Measurements from ENCODE around the gene LAS1L.
A peak's percentile ranks its signal among the peaks of the same experiment; 100 is the strongest.
"Not testable (repeated sequence)": the region's sequence is repeated elsewhere in the genome, so short reads cannot be mapped to it uniquely, and the experiment has no call there.

LAS1L gene

DNA sequence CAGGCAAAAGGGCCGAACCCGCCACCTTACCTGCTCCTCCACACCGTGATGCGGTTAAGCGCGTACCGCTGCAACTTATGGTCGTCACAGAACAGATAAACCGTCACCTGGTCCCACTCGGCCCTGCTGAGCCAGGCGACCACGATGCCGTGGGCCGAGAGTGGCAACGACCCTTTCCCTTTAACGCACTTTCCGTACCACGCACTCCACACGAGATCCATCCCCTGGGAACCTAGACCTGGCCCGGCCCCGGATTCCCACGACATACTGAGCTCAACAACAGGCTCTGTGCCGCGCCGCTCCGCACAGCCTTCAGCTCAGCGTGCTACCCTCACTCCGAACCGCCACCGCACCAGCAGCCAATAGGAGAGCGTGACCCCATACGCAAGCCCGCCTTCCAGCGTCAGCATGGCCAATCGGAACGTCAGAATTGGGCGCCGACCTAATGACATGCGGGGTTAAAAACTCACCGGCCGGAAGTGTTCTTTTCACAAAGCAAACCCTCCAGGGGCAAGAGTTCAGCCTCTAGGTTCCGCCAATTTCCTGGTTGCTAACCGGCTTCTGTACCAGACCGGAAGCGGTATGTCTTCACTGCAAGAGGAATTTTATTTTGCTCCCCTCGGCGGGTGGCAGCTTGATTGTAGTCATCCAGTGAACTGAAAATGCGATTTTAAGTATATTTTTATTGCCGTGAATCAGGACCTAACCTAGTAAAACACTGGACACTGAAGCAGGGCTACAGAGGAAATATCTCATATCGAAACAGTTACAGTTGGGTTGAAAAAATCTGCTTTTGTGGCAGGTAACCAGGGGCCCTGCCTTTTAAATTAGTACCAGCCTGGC lies at the start of gene LAS1L:
Gene LAS1L (minus strand): TSS at position 338 of the 843 bp plus-strand sequence. CDS start 72 bp downstream, at position 266.
- DNase-seq (ENCODE audit: low read depth) = peak; percentile 80

DNA sequence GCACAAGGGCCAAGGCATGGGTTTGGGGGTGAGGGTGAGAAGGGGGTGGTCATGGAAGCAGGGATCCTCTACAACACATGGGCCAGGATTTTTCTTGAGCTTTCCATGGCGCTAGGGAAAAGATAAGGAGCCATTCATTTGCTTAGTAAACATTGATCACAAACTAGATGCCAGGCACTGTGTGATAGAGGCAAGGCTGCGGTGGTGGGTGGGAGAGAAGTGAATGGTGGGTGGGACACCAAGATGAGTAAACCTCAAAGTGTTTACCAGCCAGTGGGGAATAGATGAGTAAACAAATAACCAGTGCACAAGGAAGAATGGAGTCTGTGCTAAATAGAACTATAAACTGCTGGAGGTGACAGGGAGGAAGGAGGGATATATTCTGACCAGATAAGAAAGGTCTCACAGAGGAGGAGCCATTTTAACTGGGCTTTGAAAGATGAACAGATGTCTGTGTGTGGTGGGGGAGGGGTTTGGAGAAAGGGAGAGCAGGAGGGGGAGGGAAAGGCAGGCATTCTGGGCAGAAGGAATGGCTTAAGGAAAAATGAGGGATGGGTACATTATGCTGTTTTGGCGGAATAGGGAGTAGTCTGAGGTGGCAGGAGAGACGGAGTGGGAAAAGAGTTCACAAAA lies 48.0 kb upstream of the LAS1L start:
- no peak for DNase-seq (ENCODE audit: low read depth)

DNA sequence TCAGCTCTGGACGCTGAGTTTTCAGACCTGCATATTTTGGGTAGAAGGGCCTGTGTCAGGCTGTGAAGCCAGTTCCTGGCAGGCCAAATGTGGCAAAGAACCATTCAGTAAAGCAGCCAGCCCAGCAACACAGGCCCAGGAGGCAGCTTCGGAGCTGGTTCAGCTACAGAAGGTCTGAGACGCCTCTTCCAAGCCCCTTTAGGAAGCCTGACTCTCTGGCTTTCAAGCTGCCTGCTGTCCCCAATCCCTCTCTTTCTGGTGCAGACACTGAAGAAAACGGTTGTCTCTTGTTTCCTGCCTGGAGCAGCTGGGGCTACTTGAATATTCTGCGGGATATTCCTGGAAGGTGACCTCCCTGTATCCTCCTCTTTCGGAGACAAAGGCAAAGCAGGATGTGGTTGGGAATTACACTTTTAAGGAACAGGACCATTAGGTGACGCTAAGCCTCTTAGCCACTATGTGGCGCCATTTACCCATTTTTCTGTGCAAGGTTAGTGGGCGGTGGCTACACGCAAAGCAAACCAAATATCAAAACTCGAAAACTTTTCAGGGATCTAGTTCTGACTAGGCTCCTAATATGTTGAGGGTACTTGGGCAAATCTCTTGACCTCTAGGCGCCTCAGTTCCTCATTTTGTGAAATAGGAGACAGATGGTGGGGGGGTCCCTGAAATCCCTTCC lies 47.2 kb upstream of the LAS1L start:
- DNase-seq (ENCODE audit: low read depth) = peak; percentile 35

DNA sequence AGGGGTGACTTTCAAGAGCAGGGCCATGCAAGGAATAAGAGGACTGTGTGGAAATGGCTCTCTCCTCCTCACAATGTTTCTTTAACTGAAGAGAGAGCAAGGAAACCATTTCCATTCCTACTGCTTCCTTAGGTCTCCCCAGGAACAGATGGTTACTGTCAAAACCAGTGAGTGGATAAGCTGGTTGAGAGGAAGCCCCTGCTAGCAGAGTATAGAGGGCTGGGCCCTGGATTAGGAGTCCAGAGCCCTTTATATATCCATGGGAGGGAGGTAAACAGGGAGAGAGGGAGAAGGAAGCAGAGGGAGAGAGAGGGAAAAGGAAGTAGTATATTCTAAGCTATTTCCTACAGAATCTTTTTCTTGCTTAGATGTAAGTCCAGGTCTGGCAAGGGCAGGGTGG lies 43.8 kb upstream of the LAS1L start:
- no peak for DNase-seq (ENCODE audit: low read depth)

DNA sequence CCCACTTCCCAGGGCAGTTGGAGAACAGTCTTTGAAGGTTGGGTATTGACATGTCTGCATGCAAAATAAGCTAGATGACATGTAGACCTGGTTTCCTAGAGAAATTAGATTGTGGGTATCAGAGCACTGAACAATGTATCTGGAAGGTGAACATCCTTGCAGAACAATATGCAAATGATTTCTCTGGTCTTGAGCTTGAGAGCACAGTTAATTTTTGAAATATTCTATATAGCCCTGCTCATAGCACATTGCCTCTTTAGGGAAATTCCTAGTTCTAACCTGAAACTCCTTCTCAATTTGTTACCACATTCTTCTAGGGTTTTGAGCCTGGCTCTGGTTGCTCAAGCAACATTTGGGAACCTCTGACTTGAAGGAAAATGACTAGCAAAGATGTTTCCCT lies 41.6 kb upstream of the LAS1L start:
- no peak for DNase-seq (ENCODE audit: low read depth)

DNA sequence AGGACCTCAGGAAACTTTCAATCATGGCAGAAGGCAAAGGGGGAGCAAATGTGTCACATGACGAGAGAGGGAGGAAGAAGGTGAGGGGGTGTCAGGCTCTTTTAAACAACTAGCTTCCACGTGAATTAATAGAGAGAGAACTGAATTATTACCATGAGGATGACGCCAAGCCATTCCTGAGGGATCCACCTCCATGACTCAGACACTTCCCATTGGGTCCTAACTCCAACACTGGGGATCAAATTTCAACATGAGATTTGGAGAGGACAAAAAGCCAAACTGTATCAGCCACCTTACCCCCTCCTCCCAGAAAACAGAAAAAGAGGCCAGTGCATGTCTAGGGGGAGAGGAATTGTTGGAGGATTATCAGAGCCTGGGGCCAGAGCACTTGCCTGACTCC lies 40.4 kb upstream of the LAS1L start:
- DNase-seq (ENCODE audit: low read depth) = no peak

DNA sequence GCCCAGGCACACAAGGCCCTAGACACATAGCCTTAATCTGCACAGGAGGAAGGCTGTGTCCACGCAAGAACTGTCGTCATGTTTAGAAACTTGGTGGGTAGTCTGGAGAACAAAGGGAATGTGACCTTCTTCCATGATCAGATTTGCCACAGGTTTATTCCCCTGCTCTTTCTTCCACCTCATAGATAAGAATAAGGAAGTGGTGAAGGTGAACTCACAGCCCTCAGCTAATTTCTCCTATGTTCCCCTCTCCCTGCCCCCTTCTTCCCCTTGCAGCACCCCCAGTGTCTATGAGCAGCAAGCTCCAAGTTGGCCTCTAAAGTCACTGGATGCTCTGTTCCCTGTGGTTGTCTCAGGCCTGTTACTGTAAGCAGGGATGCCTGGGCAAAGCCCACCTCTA lies 39.8 kb upstream of the LAS1L start:
- DNase-seq (ENCODE audit: low read depth) = no peak

DNA sequence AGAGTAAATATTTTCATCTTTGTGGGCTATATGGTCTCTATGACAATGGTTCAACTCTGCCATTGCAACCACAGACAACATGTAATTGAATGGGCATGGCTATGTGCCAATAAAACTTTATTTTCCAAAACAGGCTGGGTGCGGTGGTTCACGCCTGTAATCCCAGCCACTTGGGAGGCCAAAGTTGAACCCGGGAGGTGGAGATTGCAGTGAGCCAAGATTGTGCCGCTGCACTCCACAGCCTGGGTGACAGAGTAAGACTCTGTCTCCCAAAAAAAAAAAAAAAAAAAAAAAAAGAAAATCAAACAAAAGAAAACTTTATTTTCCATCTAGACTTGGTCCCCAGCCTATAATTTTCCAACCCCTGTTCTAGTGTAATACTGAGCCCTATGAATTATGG lies 38.4 kb upstream of the LAS1L start:
- DNase-seq (ENCODE audit: low read depth) = no peak

DNA sequence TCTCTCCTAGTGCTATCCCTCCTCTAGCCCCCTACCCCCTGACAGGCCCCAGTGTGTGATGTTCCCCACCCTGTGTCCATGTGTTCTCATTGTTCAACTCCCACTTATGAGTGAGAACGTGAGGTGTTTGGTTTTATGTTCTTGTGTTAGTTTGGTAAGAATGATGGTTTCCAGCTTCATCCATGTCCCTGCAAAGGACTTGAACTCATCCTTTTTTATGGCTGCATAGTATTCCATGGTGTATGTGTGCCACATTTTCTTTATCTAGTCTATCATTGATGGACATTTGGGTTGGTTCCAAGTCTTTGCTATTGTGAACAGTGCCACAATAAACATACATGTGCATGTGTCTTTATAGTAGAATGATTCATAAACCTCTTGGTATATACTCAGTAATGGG lies 28.3 kb upstream of the LAS1L start:
- DNase-seq (ENCODE audit: low read depth) = not testable (repeated sequence)

DNA sequence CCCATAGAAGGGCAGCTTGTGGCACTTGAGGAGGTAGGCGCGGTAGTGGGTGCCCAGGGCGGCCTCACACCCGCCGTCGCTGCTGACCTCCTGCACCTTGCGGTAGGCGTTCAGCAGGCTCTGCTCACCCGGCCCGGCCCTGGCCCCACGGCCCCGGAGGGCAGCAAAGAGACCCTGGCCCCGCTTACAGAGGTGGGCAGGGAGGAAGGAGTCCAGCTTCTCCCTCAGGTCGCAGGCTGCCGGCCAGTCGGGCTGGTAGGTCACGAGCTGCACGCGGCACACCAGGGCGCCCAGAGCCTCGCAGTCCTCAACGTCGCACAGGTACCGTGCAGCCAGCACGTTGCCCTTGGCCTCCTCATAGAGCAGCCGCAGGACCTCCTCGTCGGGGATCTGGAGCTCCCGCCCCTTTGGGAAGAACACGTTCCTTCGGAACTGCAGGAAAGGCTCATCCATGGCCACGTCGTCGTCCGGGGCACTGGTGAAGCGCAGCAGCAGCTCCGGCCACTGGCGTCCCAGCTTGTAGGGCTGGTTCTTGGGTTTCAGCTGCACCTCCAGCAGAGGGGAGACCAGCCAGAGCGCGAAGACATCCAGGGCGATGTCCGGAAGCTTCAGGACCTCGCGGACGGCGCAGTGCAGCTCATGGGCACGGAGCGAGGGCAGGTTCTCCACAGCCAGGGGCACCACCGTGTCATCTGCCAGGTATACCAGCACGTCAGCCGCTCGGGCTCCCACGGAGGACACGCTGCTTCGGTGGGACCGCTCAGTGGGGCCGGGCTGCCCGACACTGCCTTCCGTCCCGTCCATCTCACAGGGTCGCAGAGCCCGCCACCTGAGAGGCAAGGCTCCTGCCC lies 17.1 kb upstream of the LAS1L start:
- DNase-seq (ENCODE audit: low read depth) = no peak

DNA sequence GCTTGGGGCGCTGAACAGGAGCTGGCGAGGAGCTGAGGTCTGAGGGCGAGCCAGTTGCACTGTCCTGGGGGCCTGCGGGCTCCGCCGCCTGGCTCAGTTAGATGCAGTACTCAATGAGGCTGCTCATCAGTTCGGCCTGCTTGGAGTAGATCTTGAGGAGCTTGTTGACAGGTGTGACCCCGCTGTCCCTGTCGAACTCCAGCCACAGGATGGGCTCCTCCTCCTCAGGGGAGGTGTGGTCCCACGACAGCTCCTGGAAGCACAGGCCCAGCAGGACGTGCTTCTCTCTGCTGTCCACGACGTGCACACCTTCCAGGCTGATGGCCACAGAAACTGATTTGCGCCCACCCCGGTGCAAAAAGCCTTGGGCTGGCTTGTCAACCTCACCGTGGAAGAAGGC lies 16.5 kb upstream of the LAS1L start:
- DNase-seq (ENCODE audit: low read depth) = no peak

DNA sequence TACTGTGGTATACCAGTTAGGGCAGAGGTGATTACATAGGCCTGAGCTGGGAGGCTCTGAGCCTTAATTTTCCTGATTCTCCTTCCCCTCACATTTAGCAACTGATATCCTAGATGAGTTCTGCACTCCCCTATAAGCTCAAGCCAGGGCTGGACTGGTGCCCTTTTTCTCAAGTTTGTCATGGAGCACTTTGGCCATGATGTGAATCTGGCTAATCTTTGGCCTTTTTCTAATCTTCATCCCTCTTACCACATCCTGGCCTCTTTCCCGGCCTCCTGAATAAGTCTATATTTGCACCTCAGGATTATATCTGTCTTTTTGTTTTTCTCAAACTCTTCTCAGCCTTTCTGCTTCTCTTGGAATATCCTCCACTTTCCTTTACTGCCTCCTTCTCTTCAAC lies 10.9 kb upstream of the LAS1L start:
- DNase-seq (ENCODE audit: low read depth) = no peak

DNA sequence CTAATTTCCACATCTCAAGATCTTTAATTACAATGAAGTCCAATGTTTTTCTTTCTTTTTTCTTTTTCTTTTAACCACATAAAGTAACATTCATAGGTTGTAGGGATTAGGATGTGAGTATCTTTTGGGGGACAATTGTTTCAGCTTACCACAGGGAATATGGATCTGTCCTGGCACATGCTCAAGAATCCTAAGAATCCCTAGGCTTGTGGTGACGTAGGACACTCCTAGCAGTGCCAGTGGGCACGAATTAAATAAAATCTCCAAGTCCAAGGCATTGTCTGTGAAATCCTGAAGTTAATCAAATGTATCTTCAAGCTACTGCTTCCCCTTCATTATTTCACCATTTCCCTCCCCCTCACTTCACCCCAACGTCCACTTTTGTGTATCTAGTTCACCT lies 2.6 kb upstream of the LAS1L start:
- DNase-seq (ENCODE audit: low read depth) = no peak

DNA sequence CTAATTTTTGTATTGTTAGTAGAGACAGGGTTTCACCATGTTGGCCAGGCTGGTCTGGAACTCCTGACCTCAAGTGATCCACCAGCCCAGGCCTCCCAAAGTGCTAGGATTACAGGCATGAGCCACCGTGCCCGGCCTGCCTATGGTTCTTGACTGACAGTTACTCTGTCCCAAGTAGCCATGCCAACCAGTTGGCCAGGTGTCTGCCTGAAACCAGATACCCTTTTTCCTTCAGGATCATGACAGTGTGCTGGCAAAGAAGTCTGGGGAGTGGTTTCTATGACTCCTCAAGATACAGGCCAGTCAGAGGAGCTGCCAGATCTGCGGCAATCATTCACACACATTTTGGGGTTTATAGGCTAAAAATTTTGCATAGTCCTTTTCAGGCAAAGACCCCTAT lies 1.7 kb upstream of the LAS1L start:
- DNase-seq (ENCODE audit: low read depth) = no peak

DNA sequence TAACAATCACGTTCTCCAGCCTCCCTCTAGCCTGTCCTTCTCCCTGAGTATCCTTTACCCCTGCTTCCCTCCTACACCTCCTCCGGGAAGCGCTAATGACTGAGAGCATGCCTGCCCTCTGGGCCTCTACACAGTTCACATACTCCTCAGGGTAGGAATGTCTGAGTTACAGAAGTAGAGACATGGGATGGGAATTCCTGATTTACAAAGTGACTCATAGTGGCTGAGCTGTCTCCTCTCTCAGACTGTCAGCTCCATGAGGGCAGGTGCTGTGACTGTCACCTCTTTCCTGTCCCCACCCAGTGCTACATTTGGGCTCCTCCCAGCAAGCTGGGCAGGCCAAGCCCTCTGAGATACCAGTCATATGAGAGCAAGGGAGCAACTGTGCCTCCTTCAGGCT lies 2.6 kb downstream of the LAS1L start:
- DNase-seq (ENCODE audit: low read depth) = no peak

DNA sequence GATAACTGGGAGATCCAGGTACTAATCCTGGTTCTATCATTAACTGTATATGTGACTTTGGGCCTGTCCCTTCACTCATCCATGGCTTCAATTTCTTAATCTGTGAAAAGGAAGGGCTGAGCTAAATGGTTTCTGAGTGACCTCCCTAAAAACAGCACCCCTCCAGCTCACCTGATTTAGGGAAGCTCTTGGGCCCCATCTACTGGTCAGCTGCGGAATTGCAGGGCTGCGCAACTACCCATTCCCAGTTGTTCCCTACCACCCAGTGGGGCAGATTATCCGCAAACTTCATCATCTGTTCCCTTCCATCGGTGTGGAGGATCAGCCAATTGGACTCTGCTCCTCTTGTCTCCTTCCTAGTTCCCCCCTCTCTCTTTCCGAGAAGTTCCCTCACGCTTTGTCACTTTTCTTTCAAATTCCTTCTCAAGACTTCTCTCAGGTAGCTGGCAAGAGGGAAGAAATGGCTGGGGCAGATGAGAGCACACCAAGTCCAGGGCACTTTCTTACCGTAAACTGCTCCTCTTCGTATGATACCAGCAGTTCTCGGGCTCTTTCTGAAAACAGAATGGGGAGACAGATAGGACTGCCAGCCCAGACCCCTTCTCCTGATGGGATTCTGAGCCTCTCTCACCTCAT lies 5.8 kb downstream of the LAS1L start:
- DNase-seq (ENCODE audit: low read depth) = peak; percentile 49

DNA sequence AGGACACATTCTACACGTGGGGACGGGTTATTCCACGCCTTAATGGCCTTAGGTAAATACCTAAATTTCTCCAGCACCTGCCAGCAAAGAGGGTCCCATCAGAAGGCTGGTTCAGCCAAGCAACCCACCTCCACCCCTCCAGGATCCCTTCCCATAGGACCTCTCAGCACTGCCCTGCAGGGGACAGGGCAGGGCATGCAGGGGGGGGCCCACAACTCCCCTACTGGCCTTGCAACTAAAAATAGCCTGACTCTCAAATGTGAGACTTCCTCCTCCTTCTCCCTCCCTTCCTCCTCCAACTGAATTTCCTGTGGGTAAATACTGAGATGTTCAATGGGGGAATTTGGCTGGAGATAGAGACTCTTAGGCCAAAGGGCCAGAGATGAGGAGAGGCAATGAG lies 6.3 kb downstream of the LAS1L start:
- no peak for DNase-seq (ENCODE audit: low read depth)

DNA sequence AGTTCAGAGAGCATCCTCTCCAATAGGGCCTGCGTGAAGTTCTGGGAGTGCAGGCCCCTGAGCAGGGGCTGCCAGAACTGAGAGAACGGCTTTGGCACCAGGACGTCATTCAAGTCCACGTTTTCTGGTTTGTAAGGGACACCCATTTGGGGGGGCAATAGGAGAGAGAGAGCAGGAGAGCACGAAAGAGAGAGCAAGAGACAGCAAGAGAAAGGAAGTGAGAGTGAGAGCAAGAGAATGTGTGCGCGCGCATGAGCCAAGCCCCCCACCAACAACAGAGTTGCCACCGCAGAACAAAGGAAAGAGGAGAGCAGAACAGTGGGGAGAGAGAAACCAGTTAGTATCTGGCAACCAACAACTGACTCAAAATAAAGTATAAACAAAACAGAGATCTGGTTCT lies 10.4 kb downstream of the LAS1L start:
- DNase-seq (ENCODE audit: low read depth) = no peak

DNA sequence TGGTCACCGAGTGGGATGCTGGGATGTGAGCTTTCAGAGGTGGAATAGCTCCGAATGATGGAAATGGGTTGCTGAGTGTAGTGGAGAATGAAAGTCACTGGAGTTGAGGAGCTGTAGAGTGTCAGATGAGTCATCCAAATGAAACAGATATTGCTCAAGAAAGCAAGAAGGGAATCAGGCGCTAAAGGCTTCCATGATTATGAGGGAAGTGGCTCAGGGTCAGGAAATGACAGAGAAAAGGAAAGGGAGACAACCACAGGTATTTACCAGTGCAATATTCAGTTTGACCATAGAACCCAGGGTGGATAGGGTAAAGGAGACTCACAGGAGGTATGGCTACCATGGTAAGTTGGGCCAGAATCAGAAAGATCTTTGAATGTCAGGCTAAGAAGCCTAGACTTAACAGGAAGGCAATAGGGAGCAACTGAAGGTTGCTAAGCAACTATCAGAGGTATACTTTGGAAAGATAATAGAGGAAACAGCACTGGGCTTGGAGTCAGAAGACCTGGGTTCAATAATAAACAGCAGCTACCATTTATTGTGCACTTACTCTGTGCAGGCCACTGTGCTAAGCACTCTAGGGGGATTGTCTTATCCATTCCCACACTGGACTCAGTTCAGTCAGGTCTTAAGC lies 11.7 kb downstream of the LAS1L start:
- DNase-seq (ENCODE audit: low read depth) = no peak

DNA sequence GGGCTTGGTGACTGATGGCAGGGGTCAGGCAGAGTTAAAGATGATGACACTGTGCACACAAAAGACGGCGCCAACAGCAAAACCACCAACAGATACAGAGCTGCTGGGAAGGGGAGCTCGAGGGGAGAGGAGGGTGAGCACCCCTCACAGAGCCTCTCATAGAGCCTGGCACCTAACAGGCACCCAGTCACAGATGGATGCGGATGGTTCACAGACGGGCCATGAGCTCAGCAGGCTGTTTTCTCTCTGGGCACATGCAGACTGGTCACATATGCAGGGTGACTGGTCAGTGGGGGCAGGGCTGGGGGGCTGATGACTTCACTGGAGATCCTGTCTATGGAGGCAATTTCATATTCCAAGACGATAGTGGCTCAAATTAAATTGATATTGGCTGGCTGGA lies 15.1 kb downstream of the LAS1L start:
- not testable (repeated sequence) for DNase-seq (ENCODE audit: low read depth)

DNA sequence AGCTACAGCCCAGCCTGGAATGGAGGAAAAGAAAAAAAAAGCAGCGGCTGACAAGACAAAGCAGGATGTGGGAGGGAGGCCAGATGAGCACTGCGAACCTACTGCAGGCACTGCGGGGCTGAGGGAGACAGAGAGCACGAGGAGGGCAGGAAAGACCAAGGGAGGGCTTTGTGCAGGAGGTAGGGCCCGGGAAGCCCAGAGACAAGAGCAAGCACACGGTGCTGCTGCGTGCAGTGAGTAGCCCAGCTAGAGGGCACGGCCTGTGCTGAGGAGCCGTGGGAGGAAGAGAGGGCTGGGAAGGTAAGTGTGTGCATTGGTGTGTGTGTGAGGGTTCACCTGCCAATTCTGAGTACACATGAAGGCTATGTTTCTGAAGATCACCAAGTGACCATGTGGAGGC lies 15.6 kb downstream of the LAS1L start:
- not testable (repeated sequence) for DNase-seq (ENCODE audit: low read depth)

All from activated gamma-delta T cell treated with anti-CD3 and anti-CD28 coated beads, Interleukin-2, amount 50 U/mL, for 16 hours (primary cell).